Measurements from ENCODE around the gene ZNF503.
"Not testable (repeated sequence)": the region's sequence is repeated elsewhere in the genome, so short reads cannot be mapped to it uniquely, and the experiment has no call there.

Gene ZNF503

GRCh38 chr10:75378379-75378778 is 23.2 kb downstream of the ZNF503 start:
- POLR2A ChIA-PET (ENCODE audit: low non-redundant PET): no interaction called here
- TF ChIP-seq CTCF (conservative IDR thresholded peaks at IDR 0.05; ENCODE audit: low read depth): no peak
- H3K27ac ChIP-seq: no peak overlapping the region

GRCh38 chr10:75377869-75378268 is 23.7 kb downstream of the ZNF503 start:
- CTCF ChIA-PET: interaction anchor here (0.5 to 1.5 kb wide), 2 partner anchors 18 to 369 kb away, joined by 4 to 6 read pairs; no protein-coding TSS in a partner anchor
- DNase-seq (ENCODE audit: low spot score): no peak
- no peak overlapping the region for H3K27ac ChIP-seq
- POLR2A ChIA-PET (ENCODE audit: low non-redundant PET): no interaction called here
- no peak for TF ChIP-seq CTCF (conservative IDR thresholded peaks at IDR 0.05; ENCODE audit: low read depth)

More at GRCh38 chr10:75378379-75378778, 23.2 kb downstream of the ZNF503 start:
- CTCF ChIA-PET: interaction anchor here (0.5 to 1.5 kb wide), 3 partner anchors 17 to 368 kb away, joined by 3 to 6 read pairs (median 4); no protein-coding TSS in a partner anchor
- no peak for DNase-seq (ENCODE audit: low spot score)

- POLR2A ChIA-PET (ENCODE audit: low non-redundant PET): no interaction called here
These were observed 25.7 kb downstream of the ZNF503 start for GRCh38 chr10:75375838-75376237.

GRCh38 chr10:75371010-75371409 is 30.6 kb downstream of the ZNF503 start:
- no peak overlapping the region for H3K27ac ChIP-seq
- DNase-seq (ENCODE audit: low spot score): no peak
- CTCF ChIA-PET: interaction anchor here (0.6 kb wide), 1 partner anchor 1564 kb away, joined by 4 read pairs; no protein-coding TSS in a partner anchor
- TF ChIP-seq CTCF (conservative IDR thresholded peaks at IDR 0.05; ENCODE audit: low read depth): no peak
- POLR2A ChIA-PET (ENCODE audit: low non-redundant PET): no interaction called here

More at GRCh38 chr10:75375838-75376237, 25.7 kb downstream of the ZNF503 start:
- CTCF ChIA-PET: no interaction called here
- DNase-seq (ENCODE audit: low spot score): no peak
- no peak for TF ChIP-seq CTCF (conservative IDR thresholded peaks at IDR 0.05; ENCODE audit: low read depth)
- H3K27ac ChIP-seq: no peak overlapping the region

GRCh38 chr10:75369838-75370237 is 31.7 kb downstream of the ZNF503 start:
- H3K27ac ChIP-seq; POLR2A ChIA-PET (ENCODE audit: low non-redundant PET); CTCF ChIA-PET; DNase-seq (ENCODE audit: low spot score): not testable (repeated sequence)

- no peak for DNase-seq (ENCODE audit: low spot score)
- TF ChIP-seq CTCF (conservative IDR thresholded peaks at IDR 0.05; ENCODE audit: low read depth): no peak
- CTCF ChIA-PET: interaction anchor here (1.3 kb wide), 1 partner anchor 32 kb away, joined by 4 read pairs; no protein-coding TSS in a partner anchor
- POLR2A ChIA-PET (ENCODE audit: low non-redundant PET): no interaction called here
- H3K27ac ChIP-seq: no peak overlapping the region
These were observed 33.7 kb downstream of the ZNF503 start for GRCh38 chr10:75367901-75368300.

GRCh38 chr10:75367021-75367487 is 34.5 kb downstream of the ZNF503 start:
- no peak for DNase-seq (ENCODE audit: low spot score)
- ChIA-PET CTCF (interaction anchor here (1.2 kb wide), 1 partner anchor 29 kb away, joined by 5 read pairs; no protein-coding TSS in a partner anchor), POLR2A (ENCODE audit: low non-redundant PET) (no interaction called here)
- no peak for TF ChIP-seq CTCF (conservative IDR thresholded peaks at IDR 0.05; ENCODE audit: low read depth)
- no peak overlapping the region for H3K27ac ChIP-seq
